Measurements from ENCODE around the gene CACTIN. TPM values are rescaled to one million over a fixed set of nuclear protein-coding genes. Genes with fewer than 3 reads are reported as not detected.
"Not testable (repeated sequence)": the region's sequence is repeated elsewhere in the genome, so short reads cannot be mapped to it uniquely, and the experiment has no call there.

CACTIN gene
- total RNA-seq, 1 donor from 2014 or later = 21.6 TPM

GRCh38 chr19:3576696-3577443 lies 49.7 kb downstream of the CACTIN start:
- DNase-seq (ENCODE audit: low spot score in 2 of 2) (peak; percentile 77), FAIRE-seq (no peak)

- FAIRE-seq (no peak), DNase-seq (ENCODE audit: low spot score in 2 of 2) (no peak)
These were observed 50.5 kb downstream of the CACTIN start for GRCh38 chr19:3575949-3576673.

DNA sequence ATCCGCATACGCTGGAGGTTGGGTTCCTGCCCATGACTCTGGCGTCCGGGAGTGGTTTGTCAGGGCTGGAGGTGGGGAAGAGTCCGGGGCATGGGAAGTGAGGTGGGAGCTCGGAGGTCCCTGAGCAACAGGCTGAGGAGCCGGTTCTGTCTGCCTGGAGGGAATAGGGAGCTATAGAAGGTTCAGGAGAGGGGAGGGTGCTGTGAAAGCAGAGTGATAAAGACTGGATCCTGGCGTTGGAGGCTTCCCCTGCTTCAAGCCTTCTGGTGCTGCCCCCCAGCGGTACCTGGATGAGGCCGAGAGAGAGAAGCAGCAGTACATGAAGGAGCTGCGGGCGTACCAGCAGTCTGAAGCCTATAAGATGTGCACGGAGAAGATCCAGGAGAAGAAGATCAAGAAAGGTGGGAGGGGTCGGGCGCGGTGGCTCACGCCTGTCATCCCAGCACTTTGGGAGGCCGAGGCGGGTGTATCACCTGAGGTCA lies 51.3 kb downstream of the CACTIN start:
- DNase-seq (ENCODE audit: low spot score in 2 of 2) (no peak), FAIRE-seq (no peak)

DNA sequence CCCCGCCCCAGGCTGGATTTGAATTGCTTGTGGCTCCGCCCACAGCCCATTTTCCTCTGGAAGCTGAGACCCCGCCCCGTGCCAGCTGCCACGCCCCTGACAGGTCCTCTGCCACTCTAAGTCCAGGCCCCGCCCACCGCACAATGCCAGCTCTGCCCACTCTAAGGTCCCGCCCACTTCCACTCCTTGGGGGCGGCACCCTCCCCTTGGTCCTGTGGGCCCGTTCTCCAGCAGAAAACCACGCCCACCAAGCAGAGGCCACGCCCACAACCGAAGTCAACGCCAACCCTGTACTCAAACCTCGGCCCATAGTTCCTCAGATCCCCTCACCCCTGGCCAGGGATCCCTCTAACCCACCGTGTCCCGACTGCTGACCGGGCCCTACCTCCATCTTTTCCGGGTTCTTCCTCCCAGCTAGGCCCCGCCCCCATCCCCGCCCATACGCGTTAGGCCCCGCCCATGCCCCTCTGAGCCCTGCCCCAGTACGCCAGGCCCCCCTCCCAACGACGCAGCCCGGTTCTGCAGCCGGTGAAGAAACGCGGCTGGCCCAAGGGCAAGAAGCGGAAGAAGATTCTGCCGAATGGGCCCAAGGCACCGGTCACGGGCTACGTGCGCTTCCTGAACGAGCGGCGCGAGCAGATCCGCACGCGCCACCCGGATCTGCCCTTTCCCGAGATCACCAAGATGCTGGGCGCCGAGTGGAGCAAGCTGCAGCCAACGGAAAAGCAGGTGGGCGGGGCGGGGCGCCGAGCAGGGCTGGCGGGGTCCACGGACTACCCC lies 52.5 kb downstream of the CACTIN start:
- peak; percentile 62 to 76 for DNase-seq (ENCODE audit: low spot score in 2 of 2)
- no peak for FAIRE-seq

DNA sequence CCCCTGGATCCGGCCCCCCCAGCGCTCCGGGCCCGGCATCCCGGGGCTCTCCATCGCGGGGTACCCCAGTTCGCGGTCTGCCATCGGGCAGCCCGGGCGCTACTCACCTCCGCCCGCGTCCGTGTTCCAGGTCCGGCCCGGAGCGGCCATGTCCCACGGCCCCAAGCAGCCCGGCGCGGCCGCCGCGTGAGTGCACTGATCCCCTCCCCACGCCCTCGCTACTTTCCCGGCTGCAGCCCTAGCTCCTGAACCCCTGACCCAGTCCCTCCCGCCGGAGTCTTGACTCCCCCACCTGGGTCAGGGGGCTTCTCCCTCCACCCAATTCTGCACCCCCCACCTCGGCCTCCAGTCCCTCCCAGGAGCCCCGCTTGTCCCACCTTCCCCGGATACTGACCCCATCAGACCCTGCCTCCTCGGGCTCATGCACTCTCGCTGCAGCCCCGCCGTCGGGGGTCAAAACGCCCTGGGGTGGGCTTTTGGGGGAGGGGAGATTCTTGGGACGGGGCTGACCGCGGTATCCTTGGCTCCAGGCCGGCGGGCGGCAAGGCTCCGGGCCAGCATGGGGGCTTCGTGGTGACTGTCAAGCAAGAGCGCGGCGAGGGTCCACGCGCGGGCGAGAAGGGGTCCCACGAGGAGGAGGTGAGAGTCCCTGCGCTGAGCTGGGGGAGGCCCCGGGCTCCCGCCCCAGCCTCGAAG lies 53.3 kb downstream of the CACTIN start:
- FAIRE-seq (no peak), DNase-seq (ENCODE audit: low spot score in 2 of 2) (peak in 1 of 2 donors; percentile 60)

- FAIRE-seq (no peak), DNase-seq (ENCODE audit: low spot score in 2 of 2) (no peak)
These were observed 53.8 kb downstream of the CACTIN start, which contains the start of gene HMG20B for GRCh38 chr19:3572855-3573161. Gene HMG20B, plus strand, starts transcription at chr19:3572944. Its CDS starts 366 bp downstream, at chr19:3573310.

DNA sequence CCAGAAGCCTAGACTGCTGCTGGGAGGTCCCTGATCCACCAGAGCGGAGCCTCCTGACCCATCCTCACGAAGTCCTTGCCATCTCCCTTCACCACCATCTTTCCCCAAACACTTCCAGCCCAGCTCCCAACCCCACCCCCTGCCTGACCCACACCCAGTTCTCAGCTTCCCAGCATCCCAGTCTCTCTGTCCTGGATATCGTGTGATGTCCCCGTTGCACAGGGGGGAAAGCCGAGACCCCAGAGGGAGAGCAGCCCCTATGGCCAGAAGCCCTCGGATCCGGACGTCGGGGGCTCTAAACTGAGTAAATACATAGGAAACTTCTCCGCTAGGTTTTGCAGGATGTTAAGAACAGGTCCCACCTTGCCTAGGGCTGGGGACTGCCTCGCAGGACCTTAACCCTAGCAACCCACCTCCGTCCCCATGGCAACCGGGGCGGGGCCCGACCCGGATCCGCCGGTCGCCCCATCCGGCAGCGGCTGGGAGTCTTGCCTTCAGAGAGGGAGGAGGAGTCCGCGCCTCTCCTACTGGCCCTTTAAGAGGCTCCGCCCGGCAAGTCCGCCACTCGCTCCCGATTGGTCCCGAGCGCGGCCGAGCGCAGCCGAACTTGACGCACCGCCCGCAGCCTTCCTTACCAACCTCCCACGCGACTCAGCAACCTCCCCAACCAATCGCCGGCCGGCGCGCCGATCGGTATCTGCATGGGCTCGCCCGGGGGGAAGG lies 54.3 kb downstream of the CACTIN start:
- DNase-seq (ENCODE audit: low spot score in 2 of 2) (peak; percentile 97 to 98), FAIRE-seq (peak; percentile 92)

DNA sequence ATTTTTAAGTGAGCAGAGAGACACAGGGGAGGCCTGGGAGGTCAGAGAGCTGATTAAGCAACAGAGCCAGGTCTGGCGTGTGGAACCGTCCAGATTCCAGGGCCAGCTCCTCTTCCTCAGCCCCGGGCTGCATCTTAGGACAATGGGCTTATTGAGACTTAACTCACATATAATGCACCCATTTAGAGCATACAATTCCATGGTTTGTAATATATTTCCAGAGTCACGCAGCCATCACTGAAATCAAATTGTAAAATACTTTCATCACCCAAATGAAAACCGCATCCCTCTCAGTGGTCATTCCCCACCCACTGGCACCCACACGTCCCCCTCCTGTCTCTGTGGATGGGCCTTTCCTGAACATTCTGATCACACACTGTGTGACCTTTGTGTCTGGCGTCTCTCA lies 56.0 kb downstream of the CACTIN start:
- DNase-seq (ENCODE audit: low spot score in 2 of 2) (no peak), FAIRE-seq (no peak)

- not testable (repeated sequence) for DNase-seq (ENCODE audit: low spot score in 2 of 2); FAIRE-seq
These were observed 56.5 kb downstream of the CACTIN start for GRCh38 chr19:3570042-3570441.

DNA sequence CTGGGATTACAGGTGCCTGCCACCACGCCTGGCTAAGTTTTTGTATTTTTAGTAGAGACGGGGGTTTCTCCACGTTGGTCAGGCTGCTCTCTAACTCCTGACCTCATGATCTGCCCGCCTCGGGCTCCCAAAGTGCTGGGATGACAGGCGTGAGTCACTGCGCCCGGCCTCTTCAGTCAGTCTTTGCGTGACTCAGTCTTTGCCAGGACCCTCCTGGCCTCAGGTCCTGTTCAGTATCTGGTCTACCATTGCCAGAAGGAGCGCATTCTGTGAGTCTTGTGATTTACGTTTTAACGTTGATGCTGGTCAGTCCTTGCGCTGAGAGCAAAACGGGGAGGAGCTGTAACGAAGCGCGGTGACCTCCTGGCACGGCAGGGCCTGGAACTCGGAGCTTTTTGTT lies 61.5 kb downstream of the CACTIN start:
- DNase-seq (ENCODE audit: low spot score in 2 of 2) = no peak
- no peak for FAIRE-seq

- DNase-seq (ENCODE audit: low spot score in 2 of 2) = no peak
- FAIRE-seq = no peak
These were observed 62.7 kb downstream of the CACTIN start for GRCh38 chr19:3563709-3564524.

Small RNA genes within 50 kb of the gene (small RNA-seq; reads per million reads assigned to genes)
- gene AC005786.1 = not detected

Other genes with a start within 250 kb of the CACTIN start
- not detected for gene SMIM24, start 146.3 kb downstream of the CACTIN start, total RNA-seq
- not detected for gene SMIM44, start 143.3 kb downstream of the CACTIN start, total RNA-seq
- 11.8 TPM for gene DOHH, start 126.1 kb downstream of the CACTIN start, total RNA-seq
- gene FZR1, start 120.5 kb downstream of the CACTIN start, total RNA-seq = 31.0 TPM
- 0.41 TPM for gene TEKTIP1, start 87.6 kb downstream of the CACTIN start, total RNA-seq
- gene MFSD12, start 69.2 kb downstream of the CACTIN start, total RNA-seq = 35.9 TPM
- gene HMG20B, start 53.8 kb downstream of the CACTIN start, total RNA-seq = 13.9 TPM
- gene GIPC3, start 41.3 kb downstream of the CACTIN start, total RNA-seq = under 0.01 TPM
- gene TBXA2R, start 19.9 kb downstream of the CACTIN start, total RNA-seq = 0.41 TPM
- 15.1 TPM for gene PIP5K1C, start 73.7 kb upstream of the CACTIN start, total RNA-seq
- not detected for gene TJP3, start 81.6 kb upstream of the CACTIN start, total RNA-seq
- 12.6 TPM for gene APBA3, start 134.9 kb upstream of the CACTIN start, total RNA-seq
- gene MRPL54, start 135.9 kb upstream of the CACTIN start, total RNA-seq = 21.6 TPM
- under 0.01 TPM for gene RAX2, start 145.4 kb upstream of the CACTIN start, total RNA-seq
- 15.5 TPM for gene MATK, start 159.6 kb upstream of the CACTIN start, total RNA-seq
- gene ZFR2, start 242.2 kb upstream of the CACTIN start, total RNA-seq = 4.1 TPM